ENCODE data around the gene IFNLR1.
A peak's percentile ranks its signal among the peaks of the same experiment; 100 is the strongest.

Gene IFNLR1

DNA sequence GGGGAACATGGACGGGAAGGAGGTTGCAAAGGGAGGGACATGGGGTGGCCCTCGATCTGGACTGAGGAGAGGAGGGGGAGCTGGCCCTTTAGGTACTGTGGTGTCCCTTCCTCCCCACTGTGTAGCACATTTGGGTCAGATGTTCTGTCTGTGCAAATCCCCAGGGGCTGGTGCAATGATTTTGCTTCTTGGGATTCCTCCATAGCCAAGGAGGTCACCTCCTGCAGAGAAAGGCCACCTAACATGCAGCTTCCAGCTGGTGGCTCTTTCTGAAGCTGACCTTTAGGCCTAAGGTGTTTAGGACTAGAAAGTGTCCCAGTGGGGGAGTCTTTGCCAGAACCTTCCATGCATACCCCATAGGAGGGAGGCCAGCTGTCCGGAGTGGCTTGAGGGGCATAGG lies 66.1 kb downstream of the IFNLR1 start:
- H3K36me3 ChIP-seq (ENCODE audit: low read depth) = no peaks in the 10 kb centered on the region
- H3K9me3 ChIP-seq (ENCODE audit: severe bottlenecking) = no peaks in the 10 kb centered on the region
- H3K4me3 ChIP-seq (ENCODE audit: severe bottlenecking) = no peak overlapping the region
- no peaks in the 10 kb centered on the region for H3K27me3 ChIP-seq (ENCODE audit: insufficient read depth, poor library complexity, severe bottlenecking)
- H3K27ac ChIP-seq (ENCODE audit: poor library complexity, severe bottlenecking) = peak overlapping the region; percentile 45
- peaks cover 21% of the 10 kb centered on the region for H3K4me1 ChIP-seq (ENCODE audit: insufficient read depth, poor library complexity, severe bottlenecking)
- TF ChIP-seq, protein P1, sequence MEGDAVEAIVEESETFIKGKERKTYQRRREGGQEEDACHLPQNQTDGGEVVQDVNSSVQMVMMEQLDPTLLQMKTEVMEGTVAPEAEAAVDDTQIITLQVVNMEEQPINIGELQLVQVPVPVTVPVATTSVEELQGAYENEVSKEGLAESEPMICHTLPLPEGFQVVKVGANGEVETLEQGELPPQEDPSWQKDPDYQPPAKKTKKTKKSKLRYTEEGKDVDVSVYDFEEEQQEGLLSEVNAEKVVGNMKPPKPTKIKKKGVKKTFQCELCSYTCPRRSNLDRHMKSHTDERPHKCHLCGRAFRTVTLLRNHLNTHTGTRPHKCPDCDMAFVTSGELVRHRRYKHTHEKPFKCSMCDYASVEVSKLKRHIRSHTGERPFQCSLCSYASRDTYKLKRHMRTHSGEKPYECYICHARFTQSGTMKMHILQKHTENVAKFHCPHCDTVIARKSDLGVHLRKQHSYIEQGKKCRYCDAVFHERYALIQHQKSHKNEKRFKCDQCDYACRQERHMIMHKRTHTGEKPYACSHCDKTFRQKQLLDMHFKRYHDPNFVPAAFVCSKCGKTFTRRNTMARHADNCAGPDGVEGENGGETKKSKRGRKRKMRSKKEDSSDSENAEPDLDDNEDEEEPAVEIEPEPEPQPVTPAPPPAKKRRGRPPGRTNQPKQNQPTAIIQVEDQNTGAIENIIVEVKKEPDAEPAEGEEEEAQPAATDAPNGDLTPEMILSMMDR (IDR thresholded peaks at IDR 0.05; ENCODE audit: poor library complexity, severe bottlenecking) = no peak
- no peak for ATAC-seq (ENCODE audit: low read depth)
- no peak for DNase-seq (ENCODE audit: low spot score)

DNA sequence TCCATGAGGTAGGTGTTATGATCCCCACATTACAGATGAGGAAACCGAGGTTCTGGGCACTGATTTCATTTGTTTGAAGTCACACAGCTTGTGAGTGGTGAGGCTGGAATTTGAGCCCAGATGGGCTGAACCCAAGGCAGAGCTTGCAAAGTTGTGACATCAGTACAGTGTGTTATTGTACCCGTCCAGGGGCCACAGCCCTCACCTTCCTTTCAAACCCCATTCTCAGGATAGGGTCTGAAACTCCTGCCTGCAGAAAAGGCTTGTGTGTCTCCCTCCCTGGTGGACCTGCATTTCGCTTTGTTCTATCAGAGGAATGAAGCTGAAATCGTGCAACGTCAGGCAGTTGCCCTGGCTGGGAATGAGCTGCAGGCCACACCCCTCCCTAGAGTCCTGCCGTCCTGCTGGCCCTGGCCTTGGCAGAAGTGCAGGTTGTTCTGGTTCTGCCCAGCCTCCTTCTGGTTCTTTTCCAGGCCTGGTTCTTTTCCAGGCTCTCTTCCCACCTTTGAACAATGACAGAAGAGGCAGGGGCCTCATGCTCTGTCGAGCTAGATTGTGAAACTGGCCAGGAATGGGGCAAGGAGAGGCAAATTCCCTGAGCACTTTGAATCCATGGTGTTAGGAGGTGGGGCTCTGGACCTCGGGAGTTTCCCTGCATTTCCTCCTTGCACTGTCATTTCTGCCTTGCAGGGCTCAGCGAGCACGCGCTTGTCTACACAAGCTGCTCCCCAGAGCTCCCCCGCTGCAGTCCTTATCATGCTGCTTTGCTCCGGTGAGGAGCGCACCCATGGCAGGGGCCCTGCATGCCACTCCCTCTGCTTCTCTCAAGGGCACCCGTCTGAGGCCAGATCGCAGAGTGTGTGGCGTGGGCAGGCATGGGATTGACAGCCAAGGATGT lies 67.0 kb downstream of the IFNLR1 start:
- H3K27me3 ChIP-seq (ENCODE audit: insufficient read depth, poor library complexity, severe bottlenecking) = no peaks in the 10 kb centered on the region
- H3K4me1 ChIP-seq (ENCODE audit: insufficient read depth, poor library complexity, severe bottlenecking) = peaks cover 21% of the 10 kb centered on the region
- no peaks in the 10 kb centered on the region for H3K36me3 ChIP-seq (ENCODE audit: low read depth)
- peak overlapping the region; percentile 45 for H3K27ac ChIP-seq (ENCODE audit: poor library complexity, severe bottlenecking)
- no peaks in the 10 kb centered on the region for H3K9me3 ChIP-seq (ENCODE audit: severe bottlenecking)
- TF ChIP-seq, protein P1 (IDR thresholded peaks at IDR 0.05; ENCODE audit: poor library complexity, severe bottlenecking) = no peak
- H3K4me3 ChIP-seq (ENCODE audit: severe bottlenecking) = no peak overlapping the region
- ATAC-seq (ENCODE audit: low read depth) (peak; percentile 64), DNase-seq (ENCODE audit: low spot score) (no peak)

DNA sequence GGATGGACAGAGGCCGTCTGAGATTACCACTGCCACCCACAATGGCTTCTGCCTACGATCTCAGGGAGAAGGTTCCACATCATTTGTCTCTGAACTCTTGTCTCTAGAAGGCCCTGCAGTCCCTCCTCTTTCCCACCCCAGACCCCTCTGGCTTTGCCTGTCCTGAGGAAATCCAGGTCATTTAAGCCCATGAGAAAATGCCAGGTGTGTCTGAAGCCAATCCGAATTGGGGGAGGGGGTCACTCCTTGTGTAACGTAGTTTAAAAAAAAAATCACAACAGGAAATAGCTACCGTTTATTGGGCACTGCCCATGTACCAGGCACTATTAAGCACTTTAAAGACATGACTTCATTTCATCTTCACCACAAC lies 67.6 kb downstream of the IFNLR1 start:
- no peaks in the 10 kb centered on the region for H3K36me3 ChIP-seq (ENCODE audit: low read depth)
- H3K9me3 ChIP-seq (ENCODE audit: severe bottlenecking) = no peaks in the 10 kb centered on the region
- no peak overlapping the region for H3K4me3 ChIP-seq (ENCODE audit: severe bottlenecking)
- DNase-seq (ENCODE audit: low spot score) = no peak
- H3K4me1 ChIP-seq (ENCODE audit: insufficient read depth, poor library complexity, severe bottlenecking) = peaks cover 21% of the 10 kb centered on the region
- ATAC-seq (ENCODE audit: low read depth) = no peak
- TF ChIP-seq, protein P1 (IDR thresholded peaks at IDR 0.05; ENCODE audit: poor library complexity, severe bottlenecking) = no peak
- peak overlapping the region; percentile 45 for H3K27ac ChIP-seq (ENCODE audit: poor library complexity, severe bottlenecking)
- H3K27me3 ChIP-seq (ENCODE audit: insufficient read depth, poor library complexity, severe bottlenecking) = no peaks in the 10 kb centered on the region

DNA sequence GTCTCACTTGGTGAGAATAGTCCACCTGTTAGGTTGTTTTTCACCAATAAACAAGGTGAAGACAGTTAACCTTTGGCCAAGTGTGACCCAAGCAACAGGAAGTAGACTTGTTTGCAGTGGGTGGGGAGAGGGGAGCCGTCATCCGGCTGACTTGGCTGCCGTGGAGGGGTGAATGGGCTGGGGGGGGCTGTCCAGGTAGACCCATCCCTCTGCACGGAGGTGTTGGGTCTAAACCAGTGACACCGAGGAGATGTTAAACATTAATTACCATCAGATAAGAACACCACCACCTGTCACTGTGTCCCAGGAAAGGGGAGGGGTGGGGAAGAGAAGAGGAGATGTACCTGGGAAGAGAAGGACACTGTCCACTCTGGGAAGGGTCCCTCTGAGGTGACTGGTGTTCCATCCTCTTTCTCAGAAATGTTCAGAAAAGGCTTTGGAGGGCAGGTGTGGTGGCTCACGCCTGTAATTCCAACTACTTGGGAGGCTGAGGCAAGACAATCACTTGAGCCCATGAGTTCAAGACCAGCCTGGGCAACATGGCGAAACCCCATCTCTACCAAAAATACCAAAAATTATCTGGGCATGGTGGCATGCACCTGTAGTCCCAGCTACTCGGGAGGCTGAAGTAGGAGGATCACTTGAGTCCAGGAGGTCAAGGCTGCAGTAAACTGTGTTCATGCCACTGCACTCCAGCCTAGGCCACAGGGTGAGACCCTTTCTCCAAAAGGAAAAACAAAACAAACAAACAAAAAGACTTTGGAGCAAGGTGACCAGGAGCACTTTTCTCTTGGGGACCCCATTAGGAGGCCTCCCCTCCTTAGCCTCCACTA lies 68.5 kb downstream of the IFNLR1 start:
- ATAC-seq (ENCODE audit: low read depth) (no peak), DNase-seq (ENCODE audit: low spot score) (no peak)
- no peaks in the 10 kb centered on the region for H3K9me3 ChIP-seq (ENCODE audit: severe bottlenecking)
- peak overlapping the region; percentile 10 for H3K27ac ChIP-seq (ENCODE audit: poor library complexity, severe bottlenecking)
- H3K27me3 ChIP-seq (ENCODE audit: insufficient read depth, poor library complexity, severe bottlenecking) = no peaks in the 10 kb centered on the region
- H3K4me1 ChIP-seq (ENCODE audit: insufficient read depth, poor library complexity, severe bottlenecking) = peaks cover 21% of the 10 kb centered on the region
- H3K4me3 ChIP-seq (ENCODE audit: severe bottlenecking) = no peak overlapping the region
- H3K36me3 ChIP-seq (ENCODE audit: low read depth) = no peaks in the 10 kb centered on the region
- TF ChIP-seq, protein P1 (IDR thresholded peaks at IDR 0.05; ENCODE audit: poor library complexity, severe bottlenecking) = no peak

All from RWPE2 (cell line).